CD4-positive, alpha-beta T cell (primary cell): ENCODE results near the gene AAMP. TPM values are rescaled to one million over a fixed set of nuclear protein-coding genes. Genes with fewer than 3 reads are reported as not detected.

ENCODE experiments used
- ATAC-seq: fragments of 200-7000 bp; cut with Tn5 transposase; one replicate; pipeline ENCODE4 v1.10.0; 2022; ENCODE audit warnings: mild to moderate bottlenecking; ENCODE audit not compliant: poor library complexity
- CTCF ChIA-PET: fragments of 350-600 bp; sonication (Branson Sonifier 250); formaldehyde crosslinking; loops from one replicate; lab custom pipeline; 2021; ENCODE audit warnings: antibody characterized with exemption, inconsistent platforms; lab: Charles Lee
- POLR2A ChIA-PET: fragments of 350-600 bp; sonication (Branson Sonifier 250); formaldehyde crosslinking; loops from one replicate; lab custom pipeline; 2021; ENCODE audit warnings: antibody characterized with exemption, inconsistent platforms; lab: Charles Lee
- DNase-seq, 14 experiments: peaks; one replicate each; pipeline ENCODE4 v3.0.0-alpha.2; 2013 to 2020; ENCODE audit warnings: mixed read lengths in 2 of 14
- H3K27ac ChIP-seq, 2 donors: one replicate each; pipeline versions ENCODE4 v1.5.1 to v1.7.0; 2013; ENCODE audit warnings: low read length in 2 of 2, low read depth in 1 of 2, mild to moderate bottlenecking in 1 of 2
- H3K27me3 ChIP-seq, 2 experiments: 1 replicate in 1 of 2; 2 replicates in 1 of 2; pipeline versions ENCODE4 v1.6.1 to v1.7.0; 2013; ENCODE audit warnings: low read length in 2 of 2, control low read depth in 1 of 2, mild to moderate bottlenecking in 1 of 2, moderate library complexity in 1 of 2; ENCODE audit not compliant: insufficient read depth in 2 of 2, control insufficient read depth in 1 of 2
- H3K36me3 ChIP-seq: one replicate; pipeline ENCODE4 v1.6.1; 2013; ENCODE audit warnings: low read length, control low read depth; ENCODE audit not compliant: insufficient read depth
- H3K4me1 ChIP-seq: one replicate; pipeline ENCODE4 v1.6.1; 2013; ENCODE audit warnings: low read length, control low read depth; ENCODE audit not compliant: insufficient read depth
- H3K4me3 ChIP-seq: one replicate; pipeline ENCODE4 v1.5.1; 2013; ENCODE audit warnings: mild to moderate bottlenecking, low read length, moderate library complexity
- H3K9me3 ChIP-seq, 2 experiments: 1 replicate in 1 of 2; 2 replicates in 1 of 2; pipeline versions ENCODE4 v1.6.1 to v1.7.0; 2013; ENCODE audit warnings: low read length in 2 of 2, mild to moderate bottlenecking in 2 of 2, control low read depth in 1 of 2, moderate library complexity in 1 of 2; ENCODE audit not compliant: control insufficient read depth in 1 of 2, insufficient read depth in 1 of 2
- H3K27ac Mint-ChIP-seq: one replicate; pipeline ENCODE4 v1.8.0; 2020; ENCODE audit warnings: mixed read lengths
- H3K27me3 Mint-ChIP-seq: one replicate; pipeline ENCODE4 v1.8.0; 2021; ENCODE audit warnings: mixed read lengths
- H3K36me3 Mint-ChIP-seq: one replicate; pipeline ENCODE4 v1.8.0; 2021; ENCODE audit warnings: low read depth, mixed read lengths
- H3K4me1 Mint-ChIP-seq: one replicate; pipeline ENCODE4 v1.8.0; 2021; ENCODE audit warnings: low read depth, mixed read lengths
- H3K4me3 Mint-ChIP-seq: one replicate; pipeline ENCODE4 v1.8.0; 2020; ENCODE audit warnings: mild to moderate bottlenecking, mixed read lengths
- H3K9me3 Mint-ChIP-seq: one replicate; pipeline ENCODE4 v1.8.0; 2020; ENCODE audit warnings: mixed read lengths
- CTCF ChIP-seq: fragments of 200-600 bp; IDR thresholded peaks from one replicate; pipeline ENCODE4 v1.8.0; 2022; ENCODE audit warnings: antibody characterized with exemption, mild to moderate bottlenecking
- intact Hi-C, 2 experiments: fragments of 100-400 bp; cut with DNase I in 1 of 2; cut with micrococcal nuclease in 1 of 2; formaldehyde crosslinking; loops; one replicate each; pipeline versions ENCODE4 v1.15.1 to v1.9.0; 2023 to 2025; cut with DNase I, micrococcal nuclease
- total RNA-seq, 174 experiments: library from RNA in 2 of 174; stranded (reverse) in 2 of 174; gene quantifications; one replicate each; pipeline ENCODE4 v1.2.3 and lab custom pipeline; 2021 to 2026

The AAMP gene
- total RNA-seq, 2 experiments from 2014 or later: 40.2 to 42.5 TPM

GRCh38 chr2:218221000-218221399 is 48.9 kb downstream of the AAMP start:
- POLR2A ChIA-PET: interaction anchor here (0.8 to 6.8 kb wide), 7 partner anchors 7 to 666 kb away, joined by 3 to 64 read pairs (median 5); partner anchors contain the start of genes CTDSP1 and PNKD

DNA sequence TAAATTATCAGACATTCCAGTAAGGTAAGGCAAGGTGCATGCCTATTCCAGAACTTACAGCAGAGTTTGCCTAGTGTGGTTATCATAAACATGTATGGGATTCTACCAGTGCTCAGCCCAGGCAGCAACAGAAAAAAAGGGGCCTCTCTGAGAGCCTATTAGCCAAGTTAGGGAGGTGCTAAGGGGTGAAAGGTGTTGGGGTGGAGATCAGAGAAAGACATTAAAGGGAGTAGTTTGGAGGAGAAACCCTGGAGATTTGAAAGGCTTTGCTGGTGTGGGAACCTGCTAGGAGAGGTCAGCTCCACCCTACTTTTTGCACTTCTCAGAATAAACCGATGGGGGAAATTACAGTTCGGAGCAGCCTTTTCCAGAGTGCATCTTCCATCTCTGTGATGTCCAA is 50.0 kb downstream of the AAMP start:
- H3K4me1 Mint-ChIP-seq: peaks cover 76% of the 10 kb centered on the region
- Histone ChIP-seq H3K4me3 (peak overlapping the region; percentile 80), H3K27ac (peak overlapping the region; percentile 16 to 99), H3K27me3 (no peaks in the 10 kb centered on the region), H3K4me1 (peaks cover 67% of the 10 kb centered on the region), H3K9me3 (no peaks in the 10 kb centered on the region), H3K36me3 (peaks cover 44% of the 10 kb centered on the region)
- DNase-seq (peak in 1 of 14 experiments; percentile 21), ATAC-seq (no peak)
- no peaks in the 10 kb centered on the region for H3K27me3 Mint-ChIP-seq
- ChIA-PET POLR2A (interaction anchor here (1.0 to 6.8 kb wide), 7 partner anchors 8 to 180 kb away, joined by 3 to 64 read pairs (median 4); partner anchors contain the start of genes CTDSP1 and PNKD), CTCF (interaction anchor here (1.8 kb wide), 1 partner anchor 10 kb away, joined by 6 read pairs; no protein-coding TSS in a partner anchor)
- H3K9me3 Mint-ChIP-seq: no peaks in the 10 kb centered on the region
- H3K36me3 Mint-ChIP-seq: peaks cover 76% of the 10 kb centered on the region
- intact Hi-C loops: loop anchor here (2.0 to 5.0 kb wide), 4 partner anchors 13 to 177 kb away; partner anchors contain the start of gene CTDSP1 (in 2 of the 2)
- H3K4me3 Mint-ChIP-seq: peak overlapping the region; percentile 95
- peak overlapping the region; percentile 96 for H3K27ac Mint-ChIP-seq
- no peak for TF ChIP-seq CTCF

More at GRCh38 chr2:218221000-218221399, 48.9 kb downstream of the AAMP start:
- no peaks in the 10 kb centered on the region for H3K9me3 ChIP-seq
- peak overlapping the region; percentile 80 for H3K4me3 ChIP-seq
- intact Hi-C loops: loop anchor here in 1 of 2 experiments (5.0 kb wide), 2 partner anchors 34 to 176 kb away; partner anchors contain the start of gene CTDSP1
- Mint-ChIP-seq H3K27me3 (no peaks in the 10 kb centered on the region), H3K27ac (peak overlapping the region; percentile 96), H3K9me3 (no peaks in the 10 kb centered on the region), H3K36me3 (peaks cover 87% of the 10 kb centered on the region), H3K4me1 (peaks cover 85% of the 10 kb centered on the region), H3K4me3 (peak overlapping the region; percentile 95)
- H3K4me1 ChIP-seq: peaks cover 76% of the 10 kb centered on the region
- CTCF ChIA-PET: interaction anchor here (1.8 to 2.0 kb wide), 2 partner anchors 9 to 37 kb away, joined by 5 to 6 read pairs; no protein-coding TSS in a partner anchor
- ATAC-seq: no peak
- peaks cover 52% of the 10 kb centered on the region for H3K36me3 ChIP-seq
- peak in 4 of 14 experiments; percentile 21 to 44 (median 37) for DNase-seq
- peak overlapping the region; percentile 6 to 25 for H3K27ac ChIP-seq
- no peak for TF ChIP-seq CTCF
- no peaks in the 10 kb centered on the region for H3K27me3 ChIP-seq

- Mint-ChIP-seq H3K27me3 (no peaks in the 10 kb centered on the region), H3K4me3 (peak overlapping the region; percentile 95), H3K4me1 (peaks cover 62% of the 10 kb centered on the region), H3K9me3 (no peaks in the 10 kb centered on the region), H3K36me3 (peaks cover 62% of the 10 kb centered on the region), H3K27ac (peak overlapping the region; percentile 96)
- intact Hi-C loops: loop anchor here (1.0 to 5.0 kb wide), 4 partner anchors 11 to 179 kb away; partner anchors contain the start of gene CTDSP1 (in 1 of the 2)
- peak in 6 of 14 experiments; percentile 7 to 71 (median 49) for DNase-seq
- Histone ChIP-seq H3K9me3 (no peaks in the 10 kb centered on the region), H3K4me1 (peaks cover 53% of the 10 kb centered on the region), H3K27me3 (no peaks in the 10 kb centered on the region), H3K4me3 (peak overlapping the region; percentile 80), H3K27ac (peak overlapping the region; percentile 96 to 99), H3K36me3 (peaks cover 30% of the 10 kb centered on the region)
- ChIA-PET POLR2A (interaction anchor here (1.8 to 6.8 kb wide), 2 partner anchors 9 to 52 kb away, joined by 9 to 64 read pairs; partner anchors contain the start of genes AAMP and PNKD), CTCF (interaction anchor here (0.8 kb wide), 1 partner anchor 11 kb away, joined by 5 read pairs; no protein-coding TSS in a partner anchor)
- no peak for TF ChIP-seq CTCF
- ATAC-seq: peak; percentile 30
Observed at GRCh38 chr2:218218268-218219185, 51.4 kb downstream of the AAMP start.
